Prostate gland (tissue), 2 donors: ENCODE data around the gene GOLIM4.

ENCODE experiments used
- CTCF ChIP-seq, 4 experiments: fragments of 200-600 bp in 2 of 4; fragments of 450-650 bp in 2 of 4; sonication (generic) in 2 of 4; IDR thresholded peaks; 1 replicate in 3 of 4; 2 replicates in 1 of 4; pipeline ENCODE4 v1.5.1; 2016 to 2019; ENCODE audit warnings: antibody characterized with exemption in 4 of 4, mild to moderate bottlenecking in 2 of 4, moderate library complexity in 2 of 4
- POLR2A ChIP-seq: fragments of 450-650 bp; IDR thresholded peaks from one replicate; pipeline ENCODE4 v1.6.1; 2016; ENCODE audit warnings: antibody characterized with exemption, mild to moderate bottlenecking

GRCh38 chr3:168025076-168025475, 70.6 kb downstream of the GOLIM4 start:
- TF ChIP-seq CTCF (IDR thresholded peaks at IDR 0.05), result no peak
- TF ChIP-seq POLR2A, result no peak
